NB4 (cell line): ENCODE measurements around the gene TAF4B.

Source experiments
- MYC ChIP-seq: IDR thresholded peaks from 2 replicates; pipeline ENCODE4 v1.6.1; 2011; ENCODE audit warnings: low read depth, low read length
- TF ChIP-seq, protein P1 (sequence below): IDR thresholded peaks from 2 replicates; pipeline ENCODE4 v1.6.1; 2011; ENCODE audit warnings: low read depth, low read length
- TF ChIP-seq, protein P2 (sequence below): IDR thresholded peaks from one replicate; pipeline ENCODE4 v1.5.1; 2012; ENCODE audit warnings: low read depth, low read length

DNA sequence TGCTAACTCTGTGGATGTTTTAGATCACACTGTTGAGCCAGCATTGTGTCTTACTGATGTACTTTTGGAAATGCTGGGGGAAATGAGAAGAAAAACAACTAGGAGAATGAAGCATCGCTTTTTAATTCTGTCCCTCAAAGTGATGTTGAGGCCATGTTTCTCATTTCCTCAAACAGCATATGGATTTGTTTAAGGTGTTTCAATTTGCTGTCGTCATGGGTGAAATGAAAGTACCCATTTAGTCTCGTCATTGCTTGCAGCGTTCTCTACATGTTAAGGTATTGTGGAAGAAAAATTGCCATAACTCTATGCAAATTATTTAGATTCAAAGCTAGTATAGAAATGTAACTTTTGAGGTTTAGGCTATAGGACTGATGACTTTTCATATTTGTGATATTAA, 170.8 kb downstream of the TAF4B start:
- TF ChIP-seq, protein P1, sequence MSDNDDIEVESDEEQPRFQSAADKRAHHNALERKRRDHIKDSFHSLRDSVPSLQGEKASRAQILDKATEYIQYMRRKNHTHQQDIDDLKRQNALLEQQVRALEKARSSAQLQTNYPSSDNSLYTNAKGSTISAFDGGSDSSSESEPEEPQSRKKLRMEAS, result no peak
- TF ChIP-seq, protein P2, sequence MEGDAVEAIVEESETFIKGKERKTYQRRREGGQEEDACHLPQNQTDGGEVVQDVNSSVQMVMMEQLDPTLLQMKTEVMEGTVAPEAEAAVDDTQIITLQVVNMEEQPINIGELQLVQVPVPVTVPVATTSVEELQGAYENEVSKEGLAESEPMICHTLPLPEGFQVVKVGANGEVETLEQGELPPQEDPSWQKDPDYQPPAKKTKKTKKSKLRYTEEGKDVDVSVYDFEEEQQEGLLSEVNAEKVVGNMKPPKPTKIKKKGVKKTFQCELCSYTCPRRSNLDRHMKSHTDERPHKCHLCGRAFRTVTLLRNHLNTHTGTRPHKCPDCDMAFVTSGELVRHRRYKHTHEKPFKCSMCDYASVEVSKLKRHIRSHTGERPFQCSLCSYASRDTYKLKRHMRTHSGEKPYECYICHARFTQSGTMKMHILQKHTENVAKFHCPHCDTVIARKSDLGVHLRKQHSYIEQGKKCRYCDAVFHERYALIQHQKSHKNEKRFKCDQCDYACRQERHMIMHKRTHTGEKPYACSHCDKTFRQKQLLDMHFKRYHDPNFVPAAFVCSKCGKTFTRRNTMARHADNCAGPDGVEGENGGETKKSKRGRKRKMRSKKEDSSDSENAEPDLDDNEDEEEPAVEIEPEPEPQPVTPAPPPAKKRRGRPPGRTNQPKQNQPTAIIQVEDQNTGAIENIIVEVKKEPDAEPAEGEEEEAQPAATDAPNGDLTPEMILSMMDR, result no peak
- TF ChIP-seq MYC, result no peak
